Common myeloid progenitor, CD34-positive (primary cell): ENCODE measurements around the gene SLC2A13.
"Not testable (repeated sequence)": the region's sequence is repeated elsewhere in the genome, so short reads cannot be mapped to it uniquely, and the experiment has no call there.

Experiments used
- CTCF ChIA-PET: fragments of 350-600 bp; sonication (Branson Sonifier 250); formaldehyde crosslinking; loops from one replicate; lab custom pipeline; 2021; ENCODE audit warnings: antibody characterized with exemption; lab: Charles Lee
- POLR2A ChIA-PET: fragments of 350-600 bp; sonication (Branson Sonifier 250); formaldehyde crosslinking; loops from one replicate; lab custom pipeline; 2021; ENCODE audit warnings: antibody characterized with exemption; lab: Charles Lee
- DNase-seq, 3 donors: peaks; one replicate each; pipeline versions ENCODE4 v3.0.0 to v3.0.0-alpha.2; 2013
- H3K27ac ChIP-seq, 2 experiments: 1 replicate in 1 of 2; 2 replicates in 1 of 2; pipeline ENCODE4 v1.7.0; 2013; ENCODE audit warnings: inconsistent platforms in 2 of 2, low read length in 2 of 2, mild to moderate bottlenecking in 2 of 2, low read depth in 1 of 2, moderate library complexity in 1 of 2; ENCODE audit not compliant: severe bottlenecking in 2 of 2, insufficient read depth in 1 of 2, poor library complexity in 1 of 2
- H3K27me3 ChIP-seq, 5 experiments: replicated peaks in 2 of 5; 1 replicate in 3 of 5; 2 replicates in 2 of 5; pipeline versions ENCODE4 v1.6.1 to v1.7.0; 2013; ENCODE audit warnings: low read length in 4 of 5, mild to moderate bottlenecking in 2 of 5, moderate library complexity in 2 of 5, inconsistent platforms in 1 of 5; ENCODE audit not compliant: insufficient read depth in 5 of 5, control insufficient read depth in 4 of 5
- H3K36me3 ChIP-seq, 4 experiments: 1 replicate in 2 of 4; 2 replicates in 2 of 4; pipeline versions ENCODE4 v1.6.1 to v1.7.0; 2013; ENCODE audit warnings: low read length in 3 of 4, control low read depth in 1 of 4, mild to moderate bottlenecking in 1 of 4; ENCODE audit not compliant: control insufficient read depth in 4 of 4, insufficient read depth in 4 of 4
- H3K4me1 ChIP-seq, 4 experiments: 1 replicate in 3 of 4; 2 replicates in 1 of 4; pipeline versions ENCODE4 v1.6.1 to v1.7.1; 2013; ENCODE audit warnings: low read length in 3 of 4, mild to moderate bottlenecking in 3 of 4, control low read depth in 1 of 4, inconsistent platforms in 1 of 4, moderate library complexity in 1 of 4; ENCODE audit not compliant: control insufficient read depth in 4 of 4, insufficient read depth in 4 of 4; ENCODE audit errors: control extremely low read depth in 1 of 4
- H3K4me3 ChIP-seq, 7 experiments: 1 replicate in 4 of 7; 2 replicates in 3 of 7; pipeline versions ENCODE4 v1.5.1 to v1.7.0; 2013; ENCODE audit warnings: mild to moderate bottlenecking in 7 of 7, low read length in 6 of 7, moderate library complexity in 6 of 7, inconsistent platforms in 2 of 7, low read depth in 2 of 7, control low read depth in 1 of 7; ENCODE audit not compliant: insufficient read depth in 4 of 7, control insufficient read depth in 1 of 7; ENCODE audit errors: extremely low read depth in 1 of 7
- H3K9me3 ChIP-seq, 5 experiments: 1 replicate in 4 of 5; 2 replicates in 1 of 5; pipeline versions ENCODE4 v1.6.1 to v1.7.1; 2013; ENCODE audit warnings: low read length in 4 of 5, mild to moderate bottlenecking in 2 of 5, inconsistent platforms in 1 of 5, low read depth in 1 of 5, moderate library complexity in 1 of 5; ENCODE audit not compliant: control insufficient read depth in 4 of 5, insufficient read depth in 2 of 5; ENCODE audit errors: control extremely low read depth in 1 of 5
- WGBS: methylation state at CpG from one replicate; pipeline ENCODE4 v1.1.5; 2013; ENCODE audit not compliant: insufficient coverage; 5-methylcytosine and 5-hydroxymethylcytosine counted together

SLC2A13 gene

DNA sequence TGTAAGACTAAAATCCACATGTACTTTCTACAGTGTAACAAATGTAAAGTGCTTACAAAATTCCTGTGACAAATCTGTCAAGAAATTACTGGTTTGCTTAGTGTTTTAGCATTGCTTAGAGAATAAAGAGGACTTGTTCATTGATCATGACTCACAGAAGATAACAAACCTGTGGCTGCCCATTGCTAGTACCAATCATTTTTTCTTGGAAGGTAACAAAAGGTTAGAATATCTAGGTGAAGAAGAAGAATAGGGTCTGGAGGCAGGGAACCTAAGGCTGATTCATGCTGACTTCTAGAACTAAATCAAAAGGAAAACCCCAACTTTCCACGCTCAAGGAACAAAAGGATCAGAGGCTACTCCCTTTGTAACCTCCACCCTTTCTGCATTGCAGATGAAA, 253.5 kb downstream of the SLC2A13 start:
- H3K27ac ChIP-seq = no peak overlapping the region
- WGBS = 86% methylated on average over 1 of the region's 1 CpG

DNA sequence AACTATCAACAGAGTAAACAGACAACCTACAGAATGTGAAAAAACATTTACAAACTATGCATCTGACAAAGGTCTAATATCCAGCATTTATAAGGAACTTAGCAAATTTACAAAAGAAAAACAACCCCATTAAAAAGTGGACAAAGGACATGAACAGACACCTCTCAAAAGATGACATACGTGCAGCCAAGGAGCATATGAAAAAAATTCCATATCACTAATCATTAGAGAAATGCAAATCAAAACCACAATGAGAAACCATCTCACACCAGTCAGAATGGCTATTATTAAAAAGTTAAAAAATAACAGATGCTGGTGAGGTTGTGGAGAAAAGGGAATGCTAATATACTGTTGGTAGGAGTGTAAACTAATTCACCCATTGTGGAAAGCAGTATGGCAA, 257.7 kb downstream of the SLC2A13 start:
- H3K27ac ChIP-seq, DNase-seq, POLR2A ChIA-PET, H3K36me3 ChIP-seq, H3K4me3 ChIP-seq, H3K4me1 ChIP-seq, CTCF ChIA-PET, H3K27me3 ChIP-seq, H3K9me3 ChIP-seq: not testable (repeated sequence)
- WGBS = no CpG with 5 or more reads among the region's 1 CpG

More for the DNA sequence above, 253.5 kb downstream of the SLC2A13 start:
- Histone ChIP-seq H3K36me3 (no peaks in the 10 kb centered on the region), H3K9me3 (no peaks in the 10 kb centered on the region), H3K4me3 (no peak overlapping the region), H3K4me1 (no peaks in the 10 kb centered on the region), H3K27me3 (no peaks in the 10 kb centered on the region)
- CTCF ChIA-PET = no interaction called here
- POLR2A ChIA-PET = no interaction called here
- DNase-seq = no peak

DNA sequence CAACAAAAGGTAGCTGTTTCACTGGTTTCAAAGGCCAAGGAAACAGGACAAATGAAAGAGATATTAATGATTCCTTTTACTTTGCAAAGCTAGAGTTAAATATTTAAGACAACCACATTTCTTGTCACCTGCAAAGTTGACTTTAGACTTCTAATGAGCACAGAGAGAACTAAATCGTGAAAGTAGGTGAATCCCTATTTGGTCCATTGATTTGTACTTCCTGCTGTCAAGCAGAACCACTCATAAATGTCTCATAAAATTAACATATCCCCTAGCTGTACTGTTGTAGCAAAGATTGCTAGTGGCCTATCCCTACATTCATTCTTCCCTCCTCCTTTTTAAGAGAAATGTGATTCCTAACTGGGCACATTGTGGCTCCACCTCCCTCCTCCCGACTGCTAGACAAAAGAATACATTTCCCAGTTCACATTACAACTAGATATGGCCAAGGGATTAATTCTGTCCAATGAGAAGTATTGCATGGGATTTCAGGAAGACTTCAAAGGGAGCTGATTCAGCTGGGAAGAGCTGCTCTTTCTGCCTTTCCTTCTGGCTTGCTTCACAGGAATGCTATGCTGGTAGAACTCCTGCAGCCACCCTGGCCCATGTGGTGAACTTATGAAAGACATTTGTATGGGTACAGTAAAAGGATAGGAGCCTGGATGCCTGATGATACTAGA, 258.8 kb downstream of the SLC2A13 start:
- H3K27ac ChIP-seq = no peak overlapping the region
- no peak for DNase-seq
- 100% methylated on average over 2 of the region's 2 CpGs for WGBS
- no peaks in the 10 kb centered on the region for H3K4me1 ChIP-seq
- H3K9me3 ChIP-seq = no peaks in the 10 kb centered on the region
- POLR2A ChIA-PET = no interaction called here
- H3K27me3 ChIP-seq = no peaks in the 10 kb centered on the region
- no peaks in the 10 kb centered on the region for H3K36me3 ChIP-seq
- H3K4me3 ChIP-seq = no peak overlapping the region
- CTCF ChIA-PET = no interaction called here

DNA sequence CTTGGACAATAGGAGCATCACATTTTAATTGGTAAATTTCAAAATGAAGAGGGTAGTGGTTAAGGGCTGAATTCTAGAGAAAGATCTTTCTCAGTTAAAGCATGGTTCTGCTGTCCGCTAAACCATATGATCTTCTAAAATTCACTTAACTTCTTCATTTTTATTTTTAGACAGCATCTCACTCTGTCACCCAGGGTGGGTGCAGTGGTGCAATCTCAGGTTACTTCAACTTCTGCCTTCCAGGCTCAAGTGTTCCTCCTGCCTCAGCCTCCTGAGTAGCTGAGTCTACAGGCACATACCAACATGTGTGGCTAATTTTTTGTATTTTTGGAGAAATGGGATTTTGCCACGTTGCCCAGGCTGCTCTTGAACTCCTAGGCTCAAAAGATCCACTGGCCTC, 259.6 kb downstream of the SLC2A13 start:
- 100% methylated on average over 1 of the region's 2 CpGs for WGBS
- no peak overlapping the region for H3K4me3 ChIP-seq
- H3K4me1 ChIP-seq = no peaks in the 10 kb centered on the region
- no peak overlapping the region for H3K27ac ChIP-seq
- H3K36me3 ChIP-seq = no peaks in the 10 kb centered on the region
- ChIA-PET CTCF (no interaction called here), POLR2A (no interaction called here)
- H3K9me3 ChIP-seq = no peaks in the 10 kb centered on the region
- DNase-seq = no peak
- no peaks in the 10 kb centered on the region for H3K27me3 ChIP-seq

DNA sequence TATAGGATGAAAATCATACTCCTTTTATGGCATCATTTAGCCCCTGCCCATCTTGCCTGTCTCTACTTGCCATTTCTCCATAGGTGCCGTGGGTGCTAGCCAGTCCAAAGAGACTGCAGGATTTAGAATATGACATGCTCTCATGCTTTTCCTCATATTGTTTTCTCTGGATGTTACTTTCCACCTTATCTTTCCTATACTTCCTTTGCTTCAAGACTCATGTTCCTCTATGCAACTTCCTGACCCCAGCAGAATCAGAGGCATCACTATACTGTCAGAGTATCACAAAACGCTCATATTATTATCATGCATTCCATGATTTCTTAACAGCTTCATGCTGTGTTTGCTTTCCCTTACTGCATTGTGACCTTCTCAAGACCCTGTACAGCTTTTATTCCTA, 265.5 kb downstream of the SLC2A13 start:
- Histone ChIP-seq H3K36me3 (no peaks in the 10 kb centered on the region), H3K4me1 (no peaks in the 10 kb centered on the region), H3K4me3 (no peak overlapping the region), H3K27me3 (no peaks in the 10 kb centered on the region), H3K27ac (no peak overlapping the region), H3K9me3 (no peaks in the 10 kb centered on the region)
- CTCF ChIA-PET = no interaction called here
- POLR2A ChIA-PET = no interaction called here
- 92% methylated on average over 2 of the region's 2 CpGs for WGBS
- no peak for DNase-seq

DNA sequence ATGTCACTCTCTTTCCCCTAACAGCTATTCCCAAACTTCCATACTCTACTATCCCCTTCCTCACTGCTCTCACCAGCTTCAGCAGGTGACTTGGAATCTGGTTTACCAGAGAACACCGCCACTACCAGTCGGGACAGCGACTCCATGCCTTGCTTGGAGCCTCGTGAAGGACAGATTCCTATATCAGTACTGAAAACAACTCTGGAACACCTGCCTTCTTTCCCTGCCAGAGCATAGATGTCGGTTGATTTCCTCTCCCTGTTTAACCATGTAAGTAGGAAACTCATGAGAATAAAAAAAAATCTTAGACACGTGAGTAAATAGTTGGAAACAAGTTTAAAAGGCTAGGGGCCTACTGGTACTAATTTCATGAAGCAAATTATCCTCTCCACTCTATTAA, 266.8 kb downstream of the SLC2A13 start:
- CTCF ChIA-PET = interaction anchor here (0.7 kb wide), 1 partner anchor 204 kb away, joined by 3 read pairs; no protein-coding TSS in a partner anchor
- Histone ChIP-seq H3K9me3 (no peaks in the 10 kb centered on the region), H3K36me3 (no peaks in the 10 kb centered on the region), H3K27me3 (no peaks in the 10 kb centered on the region), H3K4me3 (no peak overlapping the region), H3K4me1 (no peaks in the 10 kb centered on the region), H3K27ac (no peak overlapping the region)
- DNase-seq = no peak
- POLR2A ChIA-PET = no interaction called here
- 100% methylated on average over 5 of the region's 6 CpGs for WGBS

DNA sequence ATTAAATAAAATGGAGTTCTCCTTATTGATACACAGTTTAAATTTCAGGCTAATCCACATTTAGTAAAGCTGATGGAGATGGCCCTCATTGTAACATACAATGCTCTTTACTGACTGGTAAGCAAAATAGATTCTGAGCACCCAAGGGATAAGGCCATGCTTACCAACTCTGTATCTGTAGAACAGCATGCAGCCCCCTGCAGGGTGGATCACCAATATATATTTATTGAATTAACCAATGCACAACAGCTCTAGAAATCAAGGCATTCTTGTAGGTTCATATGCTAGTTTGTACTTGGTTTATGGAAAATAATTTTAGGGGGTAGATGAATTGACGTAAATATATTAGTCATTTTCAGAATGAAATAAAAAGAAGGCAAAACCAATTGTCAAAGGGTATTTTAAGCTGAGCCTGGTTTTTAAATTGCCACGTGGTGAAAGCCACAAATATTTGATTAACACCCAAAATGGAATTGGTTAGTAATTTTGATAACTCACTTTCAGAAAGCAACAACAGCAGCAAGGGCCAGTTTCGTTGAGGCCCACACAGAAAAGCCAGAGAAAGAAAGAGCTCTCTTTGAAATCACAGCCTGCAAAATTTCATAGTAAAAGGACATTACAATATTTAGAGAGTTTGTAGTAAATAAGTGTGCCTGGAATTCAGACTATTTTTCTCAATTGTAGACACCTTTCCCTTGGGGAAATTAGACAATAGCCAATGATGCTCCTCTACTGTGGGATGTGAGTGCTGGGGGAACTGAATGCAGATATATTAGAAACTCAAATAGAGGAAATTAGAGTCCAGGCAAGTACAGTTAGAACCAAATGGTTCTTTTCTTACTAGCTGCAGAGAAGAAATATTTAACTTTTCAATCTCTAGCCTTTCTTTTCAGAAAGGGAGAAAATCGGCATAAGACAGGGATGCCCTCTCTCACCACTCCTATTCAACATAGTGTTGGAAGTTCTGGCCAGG, 270.1 kb downstream of the SLC2A13 start:
- peaks cover 0 to 2% (median 0%) of the 10 kb centered on the region in 4 experiments for H3K4me1 ChIP-seq
- no peak for DNase-seq
- H3K36me3 ChIP-seq = no peaks in the 10 kb centered on the region
- POLR2A ChIA-PET = no interaction called here
- H3K9me3 ChIP-seq = no peaks in the 10 kb centered on the region
- no peak overlapping the region for H3K4me3 ChIP-seq
- CTCF ChIA-PET = no interaction called here
- no CpG with 5 or more reads among the region's 4 CpGs for WGBS
- H3K27me3 ChIP-seq = no peaks in the 10 kb centered on the region
- no peak overlapping the region for H3K27ac ChIP-seq
